Kidney tubule cell (primary cell): ENCODE measurements around the gene TIRAP.

Experiments
- DNase-seq: peaks from one replicate; pipeline ENCODE4 v3.0.0-alpha.2; 2018; ENCODE audit warnings: low spot score

Gene TIRAP

DNA sequence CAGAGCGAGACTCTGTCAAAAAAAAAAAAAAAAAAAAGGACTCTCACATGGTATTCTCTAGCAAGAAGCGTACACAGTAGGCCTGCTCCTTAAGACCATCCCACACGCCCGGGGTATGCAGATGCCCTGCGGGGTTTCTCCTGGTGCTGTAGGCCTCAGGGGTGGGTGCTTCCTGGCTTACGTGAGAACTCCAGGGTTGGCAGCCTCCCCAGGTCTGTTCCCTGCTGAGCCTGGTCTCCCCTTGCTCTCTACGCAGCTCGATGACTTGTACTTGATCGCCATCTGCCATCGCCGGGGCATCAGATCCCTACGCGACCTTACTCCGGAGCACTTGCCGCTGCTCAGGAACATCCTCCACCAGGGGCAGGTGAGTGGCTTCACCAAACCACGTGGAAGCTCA, 60.2 kb downstream of the TIRAP start:
- no peak for DNase-seq
